CD4-positive, CD25-positive, alpha-beta regulatory T cell (primary cell): ENCODE results near the gene ECPAS. TPM values are rescaled to one million over a fixed set of nuclear protein-coding genes. Genes with fewer than 3 reads are reported as not detected.
"Not testable (repeated sequence)": the region's sequence is repeated elsewhere in the genome, so short reads cannot be mapped to it uniquely, and the experiment has no call there.

Experiments
- ATAC-seq, 2 donors: fragments of 150-1000 bp; cut with Tn5 transposase; one replicate each; pipeline ENCODE4 v1.10.0; 2021; ENCODE audit warnings: low read depth in 2 of 2, moderate number of reproducible peaks in 2 of 2, moderate library complexity in 1 of 2
- DNase-seq, 3 donors: peaks; one replicate each; pipeline versions ENCODE4 v3.0.0 to v3.0.0-alpha.2; 2012 to 2022; ENCODE audit warnings: mixed read lengths in 1 of 3
- H3K27ac ChIP-seq: one replicate; pipeline ENCODE4 v1.7.0; 2013; ENCODE audit warnings: mild to moderate bottlenecking, low read length; ENCODE audit not compliant: insufficient read depth, poor library complexity, severe bottlenecking
- H3K27me3 ChIP-seq: one replicate; pipeline ENCODE4 v1.7.0; 2013; ENCODE audit warnings: low read length; ENCODE audit not compliant: control insufficient read depth, insufficient read depth
- H3K36me3 ChIP-seq: one replicate; pipeline ENCODE4 v1.7.0; 2013; ENCODE audit warnings: mild to moderate bottlenecking, low read length, moderate library complexity; ENCODE audit not compliant: control insufficient read depth, insufficient read depth
- H3K4me1 ChIP-seq: 2 replicates; pipeline ENCODE4 v1.7.0; 2013; ENCODE audit warnings: mild to moderate bottlenecking, low read length; ENCODE audit not compliant: insufficient read depth, control insufficient read depth, poor library complexity, severe bottlenecking
- H3K4me3 ChIP-seq: one replicate; pipeline ENCODE4 v1.7.0; 2013; ENCODE audit warnings: low read depth, mild to moderate bottlenecking, low read length, moderate library complexity
- H3K9me3 ChIP-seq, 2 experiments: 1 replicate in 1 of 2; 2 replicates in 1 of 2; pipeline ENCODE4 v1.7.0; 2013; ENCODE audit warnings: low read length in 2 of 2, mild to moderate bottlenecking in 1 of 2, moderate library complexity in 1 of 2; ENCODE audit not compliant: control insufficient read depth in 2 of 2
- H3K27ac Mint-ChIP-seq, 3 donors: one replicate each; pipeline ENCODE4 v1.8.0; 2020 to 2022; ENCODE audit warnings: mild to moderate bottlenecking in 3 of 3, mixed read lengths in 3 of 3, moderate library complexity in 2 of 3
- H3K27me3 Mint-ChIP-seq: one replicate; pipeline ENCODE4 v1.8.0; 2022; ENCODE audit warnings: mild to moderate bottlenecking, mixed read lengths
- H3K36me3 Mint-ChIP-seq: one replicate; pipeline ENCODE4 v1.8.0; 2020; ENCODE audit warnings: mixed read lengths
- H3K4me1 Mint-ChIP-seq, 4 donors: one replicate each; pipeline ENCODE4 v1.8.0; 2020 to 2022; ENCODE audit warnings: mixed read lengths in 4 of 4, mild to moderate bottlenecking in 1 of 4
- H3K4me3 Mint-ChIP-seq, 4 donors: one replicate each; pipeline ENCODE4 v1.8.0; 2020 to 2022; ENCODE audit warnings: mild to moderate bottlenecking in 4 of 4, mixed read lengths in 4 of 4, moderate library complexity in 3 of 4
- H3K9me3 Mint-ChIP-seq, 7 donors: one replicate each; pipeline ENCODE4 v1.8.0; 2020 to 2022; ENCODE audit warnings: mixed read lengths in 7 of 7, mild to moderate bottlenecking in 3 of 7, moderate library complexity in 2 of 7
- polyA plus RNA-seq, 4 donors: library from polyadenylated mRNA; unstranded; fragments of 300-500 nt; fragmentation: Illumina TruSeq; gene quantifications; one replicate each; pipeline ENCODE4 v1.2.3, GENCODE V29; 2021
- total RNA-seq: library from RNA; stranded (reverse); gene quantifications from one replicate; pipeline ENCODE4 v1.2.3, GENCODE V29; 2022

The ECPAS gene
- total and polyA plus RNA-seq, 5 donors from 2014 or later = 9.5 to 59.1 (median 11.3) TPM

GRCh38 chr9:111524731-111525055 lies 40.5 kb upstream of the ECPAS start:
- peak overlapping the region; percentile 89 to 97 (median 96) for H3K4me3 Mint-ChIP-seq
- peaks cover 7% of the 10 kb centered on the region for H3K36me3 ChIP-seq
- peaks cover 9% of the 10 kb centered on the region for H3K27me3 Mint-ChIP-seq
- H3K4me1 Mint-ChIP-seq = peaks cover 7 to 31% (median 24%) of the 10 kb centered on the region in 4 donors
- no peaks in the 10 kb centered on the region for H3K27me3 ChIP-seq
- H3K27ac ChIP-seq = peak overlapping the region; percentile 73
- DNase-seq (peak in 1 of 3 donors; percentile 1), ATAC-seq (no peak)
- peak overlapping the region; percentile 89 for H3K4me3 ChIP-seq
- no peaks in the 10 kb centered on the region for H3K9me3 ChIP-seq
- H3K36me3 Mint-ChIP-seq = peaks cover 15% of the 10 kb centered on the region
- H3K9me3 Mint-ChIP-seq = peaks cover 0 to 3% (median 0%) of the 10 kb centered on the region in 7 donors
- H3K4me1 ChIP-seq = peaks cover 7% of the 10 kb centered on the region
- peak overlapping the region; percentile 72 to 92 (median 91) for H3K27ac Mint-ChIP-seq

- H3K27ac ChIP-seq = no peak overlapping the region
- Mint-ChIP-seq H3K9me3 (peaks cover 0 to 3% (median 2%) of the 10 kb centered on the region in 7 donors), H3K27ac (no peak overlapping the region), H3K36me3 (no peaks in the 10 kb centered on the region), H3K4me1 (no peaks in the 10 kb centered on the region), H3K27me3 (peaks cover 4% of the 10 kb centered on the region), H3K4me3 (no peak overlapping the region)
- H3K9me3 ChIP-seq = no peaks in the 10 kb centered on the region
- no peak for ATAC-seq
- no peaks in the 10 kb centered on the region for H3K27me3 ChIP-seq
- H3K4me3 ChIP-seq = no peak overlapping the region
- no peak for DNase-seq
- no peaks in the 10 kb centered on the region for H3K4me1 ChIP-seq
- no peaks in the 10 kb centered on the region for H3K36me3 ChIP-seq
Measured at GRCh38 chr9:111516061-111516465, 31.9 kb upstream of the ECPAS start.

GRCh38 chr9:111514967-111515366 lies 30.8 kb upstream of the ECPAS start:
- H3K4me1 ChIP-seq = no peaks in the 10 kb centered on the region
- H3K9me3 ChIP-seq = no peaks in the 10 kb centered on the region
- ATAC-seq (no peak), DNase-seq (no peak)
- H3K4me1 Mint-ChIP-seq = no peaks in the 10 kb centered on the region
- no peak overlapping the region for H3K27ac Mint-ChIP-seq
- H3K27me3 ChIP-seq = no peaks in the 10 kb centered on the region
- H3K36me3 Mint-ChIP-seq = no peaks in the 10 kb centered on the region
- H3K36me3 ChIP-seq = no peaks in the 10 kb centered on the region
- H3K4me3 ChIP-seq = no peak overlapping the region
- peaks cover 0 to 7% (median 2%) of the 10 kb centered on the region in 7 donors for H3K9me3 Mint-ChIP-seq
- no peak overlapping the region for H3K27ac ChIP-seq
- H3K27me3 Mint-ChIP-seq = peaks cover 4% of the 10 kb centered on the region
- no peak overlapping the region for H3K4me3 Mint-ChIP-seq

GRCh38 chr9:111511581-111511980 lies 27.4 kb upstream of the ECPAS start:
- ATAC-seq, H3K9me3 Mint-ChIP-seq, H3K4me3 ChIP-seq, H3K27me3 ChIP-seq, H3K4me1 Mint-ChIP-seq, DNase-seq, H3K36me3 Mint-ChIP-seq, H3K27ac Mint-ChIP-seq, H3K4me1 ChIP-seq, H3K27ac ChIP-seq, H3K27me3 Mint-ChIP-seq, H3K36me3 ChIP-seq, H3K9me3 ChIP-seq, H3K4me3 Mint-ChIP-seq: not testable (repeated sequence)

GRCh38 chr9:111502506-111502905 lies 18.3 kb upstream of the ECPAS start:
- H3K36me3 Mint-ChIP-seq = no peaks in the 10 kb centered on the region
- Histone ChIP-seq H3K4me3 (no peak overlapping the region), H3K9me3 (no peaks in the 10 kb centered on the region), H3K36me3 (no peaks in the 10 kb centered on the region), H3K4me1 (no peaks in the 10 kb centered on the region), H3K27ac (no peak overlapping the region), H3K27me3 (no peaks in the 10 kb centered on the region)
- ATAC-seq (no peak), DNase-seq (no peak)
- peaks cover 8% of the 10 kb centered on the region for H3K27me3 Mint-ChIP-seq
- no peak overlapping the region for H3K4me3 Mint-ChIP-seq
- H3K9me3 Mint-ChIP-seq = no peaks in the 10 kb centered on the region
- H3K4me1 Mint-ChIP-seq = no peaks in the 10 kb centered on the region
- peak overlapping the region in 1 of 3 donors; percentile 48 for H3K27ac Mint-ChIP-seq

- DNase-seq = no peak
- H3K9me3 Mint-ChIP-seq = no peaks in the 10 kb centered on the region
- no peak for ATAC-seq
- no peak overlapping the region for H3K27ac Mint-ChIP-seq
- H3K27me3 Mint-ChIP-seq = peaks cover 11% of the 10 kb centered on the region
- Histone ChIP-seq H3K9me3 (no peaks in the 10 kb centered on the region), H3K36me3 (no peaks in the 10 kb centered on the region), H3K27me3 (no peaks in the 10 kb centered on the region), H3K4me1 (no peaks in the 10 kb centered on the region), H3K4me3 (no peak overlapping the region), H3K27ac (no peak overlapping the region)
- no peaks in the 10 kb centered on the region for H3K4me1 Mint-ChIP-seq
- H3K36me3 Mint-ChIP-seq = no peaks in the 10 kb centered on the region
- no peak overlapping the region for H3K4me3 Mint-ChIP-seq
Measured at GRCh38 chr9:111501648-111502047, 17.5 kb upstream of the ECPAS start.

- Mint-ChIP-seq H3K36me3 (no peaks in the 10 kb centered on the region), H3K4me1 (no peaks in the 10 kb centered on the region), H3K4me3 (no peak overlapping the region), H3K9me3 (no peaks in the 10 kb centered on the region), H3K27ac (no peak overlapping the region), H3K27me3 (peaks cover 11% of the 10 kb centered on the region)
- H3K36me3 ChIP-seq = no peaks in the 10 kb centered on the region
- no peak overlapping the region for H3K4me3 ChIP-seq
- no peaks in the 10 kb centered on the region for H3K9me3 ChIP-seq
- H3K4me1 ChIP-seq = no peaks in the 10 kb centered on the region
- ATAC-seq = no peak
- no peaks in the 10 kb centered on the region for H3K27me3 ChIP-seq
- no peak overlapping the region for H3K27ac ChIP-seq
- no peak for DNase-seq
Measured at GRCh38 chr9:111501005-111501562, 16.9 kb upstream of the ECPAS start.

- not testable (repeated sequence) for H3K27ac ChIP-seq, H3K27ac Mint-ChIP-seq, H3K27me3 ChIP-seq, H3K9me3 Mint-ChIP-seq, ATAC-seq, H3K4me3 ChIP-seq, H3K4me1 Mint-ChIP-seq, H3K36me3 ChIP-seq, H3K4me1 ChIP-seq, DNase-seq, H3K36me3 Mint-ChIP-seq, H3K9me3 ChIP-seq, H3K4me3 Mint-ChIP-seq
- H3K27me3 Mint-ChIP-seq = peaks cover 11% of the 10 kb centered on the region
Measured at GRCh38 chr9:111497196-111497595, 13.0 kb upstream of the ECPAS start.
